GM12892 (cell line): Measurements from ENCODE around the gene ADAMTS2.

Source experiments
- POLR2A ChIP-seq: IDR thresholded peaks from 2 replicates; pipeline ENCODE4 v1.6.1; 2011; ENCODE audit warnings: low read depth, low read length, control low read depth
- POLR2AphosphoS5 ChIP-seq: IDR thresholded peaks from 2 replicates; pipeline ENCODE4 v1.6.1; 2011; ENCODE audit warnings: low read depth, low read length, control low read depth
- TAF1 ChIP-seq: IDR thresholded peaks from 2 replicates; pipeline ENCODE4 v1.6.1; 2011; ENCODE audit warnings: low read depth, mild to moderate bottlenecking, control low read depth, low read length, borderline replicate concordance

- TF ChIP-seq POLR2A (no peak), TAF1 (no peak), POLR2AphosphoS5 (no peak)
These were observed 46.9 kb downstream of the ADAMTS2 start for GRCh38 chr5:179298181-179298993.
